Measurements from ENCODE around the gene UGT1A4. TPM values are rescaled to one million over a fixed set of nuclear protein-coding genes. Genes with fewer than 3 reads are reported as not detected.
A peak's percentile ranks its signal among the peaks of the same experiment; 100 is the strongest.

UGT1A4 gene
- total and polyA plus RNA-seq, 11 donors, result not detected

DNA sequence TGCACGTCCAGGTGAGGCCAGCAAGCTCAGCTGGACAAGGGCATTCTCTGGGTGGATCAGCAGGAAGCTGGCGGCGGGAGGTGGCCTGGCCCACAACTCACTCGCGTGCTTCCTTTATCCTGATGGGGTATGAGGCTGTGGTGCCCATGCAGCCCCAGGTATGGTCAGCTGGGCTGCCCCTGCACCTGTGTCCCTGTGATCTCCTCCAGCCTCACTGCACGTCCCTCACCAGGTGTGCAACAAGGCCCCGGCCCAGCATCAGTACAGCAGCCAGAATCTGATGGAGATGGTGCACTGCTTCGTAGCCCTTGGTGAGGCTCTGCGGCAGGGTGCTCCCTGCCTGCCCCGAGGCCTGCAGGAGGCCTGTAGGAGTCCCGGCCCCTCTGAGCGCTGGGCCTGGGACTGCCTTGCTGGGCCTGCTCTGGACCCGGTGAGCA is 77.2 kb downstream of the UGT1A4 start:
- TF ChIP-seq CTCF (IDR thresholded peaks at IDR 0.05), result no peak
- no peak for TF ChIP-seq POLR2A (IDR thresholded peaks at IDR 0.05)
- H3K27ac ChIP-seq, result no peak overlapping the region
- 80 to 91% (median 91%) methylated on average over 1 to 13 of the region's 13 CpGs for WGBS, 4 donors
- H3K4me1 ChIP-seq, result no peaks in the 10 kb centered on the region
- H3K27me3 ChIP-seq, result no peaks in the 10 kb centered on the region
- ATAC-seq (no peak), DNase-seq (no peak)
- intact Hi-C loops (cut with DNase I), result no loop called here
- no peaks in the 10 kb centered on the region for H3K36me3 ChIP-seq
- no peaks in the 10 kb centered on the region for H3K9me3 ChIP-seq
- no peak overlapping the region for H3K4me3 ChIP-seq

DNA sequence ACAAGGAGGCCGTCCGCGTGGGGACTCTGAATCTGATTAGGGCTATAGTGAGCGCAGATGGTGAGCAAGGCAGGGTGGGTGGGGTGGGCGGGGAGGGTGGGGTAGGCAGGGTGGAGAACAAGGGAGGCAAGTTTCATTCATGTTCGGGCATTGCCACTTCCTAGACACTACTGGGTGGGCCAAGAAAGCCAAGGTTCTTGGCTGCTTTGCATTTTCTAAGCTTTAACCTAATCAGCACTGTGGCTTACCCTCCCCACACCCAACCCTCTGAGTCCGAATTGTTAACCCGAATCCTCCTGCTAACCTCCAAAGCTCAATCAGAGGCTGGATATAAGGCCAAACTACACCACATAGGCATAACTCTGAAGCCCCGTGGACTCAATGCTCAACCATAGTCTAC is 77.7 kb downstream of the UGT1A4 start:
- Histone ChIP-seq H3K27me3 (no peaks in the 10 kb centered on the region), H3K4me1 (no peaks in the 10 kb centered on the region), H3K9me3 (no peaks in the 10 kb centered on the region), H3K4me3 (no peak overlapping the region), H3K27ac (no peak overlapping the region), H3K36me3 (no peaks in the 10 kb centered on the region)
- TF ChIP-seq POLR2A (IDR thresholded peaks at IDR 0.05) (no peak), CTCF (IDR thresholded peaks at IDR 0.05) (no peak)
- 84 to 88% (median 85%) methylated on average over 9 of the region's 9 CpGs for WGBS, 4 donors
- ATAC-seq, result no peak
- intact Hi-C loops (cut with DNase I), result no loop called here
- no peak for DNase-seq

GRCh38 chr2:233798335-233799086 is 80.0 kb downstream of the UGT1A4 start:
- no peaks in the 10 kb centered on the region for H3K27me3 ChIP-seq
- H3K4me3 ChIP-seq, result no peak overlapping the region
- ATAC-seq (no peak), DNase-seq (no peak)
- WGBS, 4 donors, result 74 to 79% (median 77%) methylated on average over 14 of the region's 14 CpGs
- no peaks in the 10 kb centered on the region for H3K4me1 ChIP-seq
- no peak overlapping the region for H3K27ac ChIP-seq
- H3K36me3 ChIP-seq, result no peaks in the 10 kb centered on the region
- H3K9me3 ChIP-seq, result no peaks in the 10 kb centered on the region
- no peak for TF ChIP-seq CTCF (IDR thresholded peaks at IDR 0.05)
- TF ChIP-seq POLR2A (IDR thresholded peaks at IDR 0.05), result no peak
- intact Hi-C loops (cut with DNase I), result no loop called here

- no peaks in the 10 kb centered on the region for H3K4me1 ChIP-seq
- H3K36me3 ChIP-seq, result no peaks in the 10 kb centered on the region
- H3K27ac ChIP-seq, result no peak overlapping the region
- no peaks in the 10 kb centered on the region for H3K27me3 ChIP-seq
- intact Hi-C loops (cut with DNase I), result no loop called here
- no peak overlapping the region for H3K4me3 ChIP-seq
- ATAC-seq, result no peak
- no peak for TF ChIP-seq CTCF (IDR thresholded peaks at IDR 0.05)
- no peak for TF ChIP-seq POLR2A (IDR thresholded peaks at IDR 0.05)
- WGBS, 4 donors, result 50 to 61% (median 57%) methylated on average over 6 to 7 of the region's 7 CpGs
- DNase-seq, result peak in 1 of 5 donors; percentile 3
- H3K9me3 ChIP-seq, result no peaks in the 10 kb centered on the region
These were observed 80.6 kb downstream of the UGT1A4 start for GRCh38 chr2:233799087-233799665.
